PC-9 (cell line): Measurements from ENCODE around the gene CADPS2.

ENCODE experiments used
- EZH2 ChIP-seq: fragments of 200-600 bp; sonication (generic); IDR thresholded peaks from 2 replicates; pipeline ENCODE4 v1.8.0; 2017; ENCODE audit warnings: antibody characterized with exemption, low read depth
- TF ChIP-seq, protein P1 (sequence below): fragments of 200-600 bp; sonication (generic); conservative IDR thresholded peaks from 2 replicates; pipeline ENCODE4 v1.6.1; 2017; ENCODE audit warnings: mixed run types, antibody characterized with exemption, mild to moderate bottlenecking, moderate library complexity

DNA sequence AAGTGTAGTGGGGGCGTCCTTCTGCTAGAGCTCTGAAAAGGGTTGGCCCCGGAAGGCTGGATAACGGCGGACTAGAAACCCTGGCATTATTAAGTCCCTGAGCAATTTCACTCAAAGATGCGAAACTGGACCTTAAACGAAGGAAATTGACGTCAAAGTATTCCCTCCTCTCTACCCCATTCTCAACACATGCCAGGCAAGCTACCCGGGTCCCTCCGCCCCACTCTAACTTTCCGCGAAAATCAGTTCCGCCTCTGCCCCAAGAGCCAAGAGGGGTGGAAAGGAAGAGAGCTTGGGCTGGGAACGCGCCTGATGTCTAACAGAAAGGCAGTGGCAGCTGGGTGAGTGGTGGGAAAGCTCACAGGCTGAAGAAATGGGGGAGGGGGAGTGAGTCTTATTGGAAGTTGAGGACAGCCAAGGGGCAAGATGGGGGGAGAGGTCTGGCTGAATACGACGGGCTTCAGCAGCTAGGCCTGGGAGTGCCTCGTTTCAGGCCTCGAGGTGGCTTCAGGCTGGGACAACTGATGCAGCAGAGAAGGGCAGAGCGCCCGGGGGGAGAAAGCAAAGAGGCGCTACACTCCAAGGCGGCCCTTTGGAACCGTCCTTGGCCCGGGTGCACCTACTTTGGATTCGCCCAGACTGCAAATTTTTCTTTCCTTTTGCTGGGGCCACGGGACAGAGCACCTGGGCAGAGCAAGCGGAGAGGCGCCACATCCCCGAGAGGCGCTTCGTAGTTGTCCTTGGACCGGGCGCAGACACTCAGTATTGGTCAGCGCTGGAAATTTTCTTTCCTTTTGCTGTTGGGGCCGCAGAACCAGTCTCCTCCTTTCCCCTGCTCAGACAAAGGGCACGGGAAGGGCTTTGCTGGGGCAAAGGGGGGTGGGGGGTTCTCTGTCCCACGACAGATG is 579.7 kb downstream of the CADPS2 start:
- TF ChIP-seq EZH2, result no peak
- TF ChIP-seq, protein P1, sequence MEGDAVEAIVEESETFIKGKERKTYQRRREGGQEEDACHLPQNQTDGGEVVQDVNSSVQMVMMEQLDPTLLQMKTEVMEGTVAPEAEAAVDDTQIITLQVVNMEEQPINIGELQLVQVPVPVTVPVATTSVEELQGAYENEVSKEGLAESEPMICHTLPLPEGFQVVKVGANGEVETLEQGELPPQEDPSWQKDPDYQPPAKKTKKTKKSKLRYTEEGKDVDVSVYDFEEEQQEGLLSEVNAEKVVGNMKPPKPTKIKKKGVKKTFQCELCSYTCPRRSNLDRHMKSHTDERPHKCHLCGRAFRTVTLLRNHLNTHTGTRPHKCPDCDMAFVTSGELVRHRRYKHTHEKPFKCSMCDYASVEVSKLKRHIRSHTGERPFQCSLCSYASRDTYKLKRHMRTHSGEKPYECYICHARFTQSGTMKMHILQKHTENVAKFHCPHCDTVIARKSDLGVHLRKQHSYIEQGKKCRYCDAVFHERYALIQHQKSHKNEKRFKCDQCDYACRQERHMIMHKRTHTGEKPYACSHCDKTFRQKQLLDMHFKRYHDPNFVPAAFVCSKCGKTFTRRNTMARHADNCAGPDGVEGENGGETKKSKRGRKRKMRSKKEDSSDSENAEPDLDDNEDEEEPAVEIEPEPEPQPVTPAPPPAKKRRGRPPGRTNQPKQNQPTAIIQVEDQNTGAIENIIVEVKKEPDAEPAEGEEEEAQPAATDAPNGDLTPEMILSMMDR, result no peak
